ENCODE results near the gene PTPRE.
A peak's percentile ranks its signal among the peaks of the same experiment; 100 is the strongest.

The PTPRE gene

DNA sequence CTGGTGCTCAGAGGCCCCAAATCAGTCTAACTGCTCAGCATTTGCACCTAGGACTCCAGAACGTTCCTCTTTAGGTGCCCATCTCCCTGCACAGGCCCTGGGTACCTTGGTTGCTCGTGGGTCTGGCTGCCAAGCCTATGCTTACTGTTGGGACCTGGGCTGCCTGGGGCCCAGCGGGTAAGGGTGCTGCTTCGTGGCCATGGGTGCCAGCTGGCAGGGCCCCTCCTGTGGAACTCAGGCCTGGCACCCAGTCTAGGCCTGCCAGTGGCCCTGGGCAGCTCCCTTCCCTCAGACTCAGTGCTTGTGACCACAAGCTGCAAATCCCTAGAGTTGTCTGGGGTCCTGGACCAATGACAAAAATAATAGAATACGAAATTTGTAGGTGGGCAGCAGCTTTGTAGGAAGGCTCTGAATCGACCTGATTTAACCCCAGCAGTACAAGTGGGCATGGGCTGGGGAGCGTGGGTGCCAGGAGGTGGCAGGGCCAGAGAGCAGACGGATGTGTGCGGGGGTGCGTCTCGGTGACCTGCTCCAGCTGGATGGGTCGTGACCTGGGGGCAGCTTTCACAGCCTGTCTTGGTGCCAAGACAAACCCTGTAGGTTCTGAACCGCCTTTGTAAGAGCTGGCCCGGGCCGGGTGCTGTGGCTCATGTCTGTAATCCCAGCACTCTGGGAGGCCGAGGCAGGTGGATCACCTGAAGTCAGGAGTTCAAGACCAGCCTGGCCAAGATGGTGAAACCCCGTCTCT, 149.6 kb downstream of the PTPRE start:
- H3K36me3 ChIP-seq: peaks cover 0 to 31% (median 5%) of the 10 kb centered on the region in 3 donors
- no peaks in the 10 kb centered on the region for H3K27me3 ChIP-seq
- intact Hi-C loops (cut with DNase I; ENCODE audit: low total_unique reads): no loop called here
- TF ChIP-seq, protein P1, sequence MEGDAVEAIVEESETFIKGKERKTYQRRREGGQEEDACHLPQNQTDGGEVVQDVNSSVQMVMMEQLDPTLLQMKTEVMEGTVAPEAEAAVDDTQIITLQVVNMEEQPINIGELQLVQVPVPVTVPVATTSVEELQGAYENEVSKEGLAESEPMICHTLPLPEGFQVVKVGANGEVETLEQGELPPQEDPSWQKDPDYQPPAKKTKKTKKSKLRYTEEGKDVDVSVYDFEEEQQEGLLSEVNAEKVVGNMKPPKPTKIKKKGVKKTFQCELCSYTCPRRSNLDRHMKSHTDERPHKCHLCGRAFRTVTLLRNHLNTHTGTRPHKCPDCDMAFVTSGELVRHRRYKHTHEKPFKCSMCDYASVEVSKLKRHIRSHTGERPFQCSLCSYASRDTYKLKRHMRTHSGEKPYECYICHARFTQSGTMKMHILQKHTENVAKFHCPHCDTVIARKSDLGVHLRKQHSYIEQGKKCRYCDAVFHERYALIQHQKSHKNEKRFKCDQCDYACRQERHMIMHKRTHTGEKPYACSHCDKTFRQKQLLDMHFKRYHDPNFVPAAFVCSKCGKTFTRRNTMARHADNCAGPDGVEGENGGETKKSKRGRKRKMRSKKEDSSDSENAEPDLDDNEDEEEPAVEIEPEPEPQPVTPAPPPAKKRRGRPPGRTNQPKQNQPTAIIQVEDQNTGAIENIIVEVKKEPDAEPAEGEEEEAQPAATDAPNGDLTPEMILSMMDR (IDR thresholded peaks at IDR 0.05): no peak
- H3K27ac ChIP-seq: peak overlapping the region; percentile 27 to 53
- H3K4me1 ChIP-seq: peaks cover 0 to 43% (median 31%) of the 10 kb centered on the region in 4 donors
- H3K9me3 ChIP-seq: no peaks in the 10 kb centered on the region
- DNase-seq: peak in 1 of 2 donors; percentile 78
- no peak overlapping the region for H3K4me3 ChIP-seq

DNA sequence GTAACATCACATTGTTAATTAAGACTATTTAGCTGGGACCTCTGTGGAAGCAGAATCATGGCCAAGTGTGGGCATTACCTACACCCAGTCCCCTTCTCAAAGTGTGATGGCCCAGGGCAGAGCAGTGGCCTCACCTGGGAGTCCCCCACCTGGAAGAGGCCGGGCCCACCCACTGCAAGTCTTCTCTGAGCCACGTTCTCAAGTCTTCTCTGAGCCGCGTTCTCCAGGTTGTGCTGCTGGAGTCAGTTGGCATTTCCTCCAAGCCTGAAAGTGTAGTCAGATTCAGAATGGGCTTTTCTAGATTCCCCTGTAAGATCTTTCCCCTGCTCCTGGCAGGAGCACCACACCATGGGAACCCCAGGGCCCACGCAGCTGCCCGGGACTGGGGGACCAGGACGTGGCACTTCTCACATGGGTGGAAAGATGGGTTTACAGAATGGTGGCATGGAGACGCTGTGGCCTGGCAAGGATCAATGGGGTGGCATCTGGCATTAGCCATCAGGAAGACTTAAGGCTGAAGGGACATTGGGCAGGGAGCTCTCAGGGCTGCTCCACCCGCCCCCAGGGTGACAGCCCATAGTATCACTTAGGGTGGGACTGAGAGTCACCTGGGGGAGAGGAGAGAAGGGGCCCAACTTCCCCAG, 151.3 kb downstream of the PTPRE start:
- TF ChIP-seq, protein P1 (IDR thresholded peaks at IDR 0.05): no peak
- H3K27ac ChIP-seq: peak overlapping the region in 1 of 2 donors; percentile 10
- H3K36me3 ChIP-seq: peaks cover 0 to 19% (median 5%) of the 10 kb centered on the region in 3 donors
- intact Hi-C loops (cut with DNase I; ENCODE audit: low total_unique reads): no loop called here
- H3K4me3 ChIP-seq: no peak overlapping the region
- no peaks in the 10 kb centered on the region for H3K27me3 ChIP-seq
- peak in 1 of 2 donors; percentile 51 for DNase-seq
- H3K4me1 ChIP-seq: peaks cover 0 to 60% (median 45%) of the 10 kb centered on the region in 4 donors
- no peaks in the 10 kb centered on the region for H3K9me3 ChIP-seq

DNA sequence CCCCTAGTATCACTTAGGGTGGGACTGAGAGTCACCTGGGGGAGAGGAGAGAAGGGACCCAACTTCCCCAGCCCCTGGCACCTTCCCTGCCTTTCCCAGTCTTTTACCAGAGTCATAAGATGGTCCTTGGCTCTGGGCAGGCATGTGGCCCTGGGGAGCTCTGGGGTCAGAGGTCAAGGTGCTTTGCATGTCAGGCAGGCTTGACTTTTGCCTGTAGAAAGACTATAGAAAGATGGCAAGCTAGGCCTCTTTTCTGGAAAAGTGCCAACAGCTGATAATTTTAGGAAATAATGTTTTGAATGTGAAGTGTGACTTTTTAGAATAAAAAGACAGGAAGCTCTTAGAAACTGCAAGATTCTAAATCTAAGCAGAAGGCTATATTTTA, 151.8 kb downstream of the PTPRE start:
- H3K36me3 ChIP-seq: peaks cover 0 to 19% (median 5%) of the 10 kb centered on the region in 3 donors
- peak overlapping the region in 1 of 2 donors; percentile 10 for H3K27ac ChIP-seq

DNA sequence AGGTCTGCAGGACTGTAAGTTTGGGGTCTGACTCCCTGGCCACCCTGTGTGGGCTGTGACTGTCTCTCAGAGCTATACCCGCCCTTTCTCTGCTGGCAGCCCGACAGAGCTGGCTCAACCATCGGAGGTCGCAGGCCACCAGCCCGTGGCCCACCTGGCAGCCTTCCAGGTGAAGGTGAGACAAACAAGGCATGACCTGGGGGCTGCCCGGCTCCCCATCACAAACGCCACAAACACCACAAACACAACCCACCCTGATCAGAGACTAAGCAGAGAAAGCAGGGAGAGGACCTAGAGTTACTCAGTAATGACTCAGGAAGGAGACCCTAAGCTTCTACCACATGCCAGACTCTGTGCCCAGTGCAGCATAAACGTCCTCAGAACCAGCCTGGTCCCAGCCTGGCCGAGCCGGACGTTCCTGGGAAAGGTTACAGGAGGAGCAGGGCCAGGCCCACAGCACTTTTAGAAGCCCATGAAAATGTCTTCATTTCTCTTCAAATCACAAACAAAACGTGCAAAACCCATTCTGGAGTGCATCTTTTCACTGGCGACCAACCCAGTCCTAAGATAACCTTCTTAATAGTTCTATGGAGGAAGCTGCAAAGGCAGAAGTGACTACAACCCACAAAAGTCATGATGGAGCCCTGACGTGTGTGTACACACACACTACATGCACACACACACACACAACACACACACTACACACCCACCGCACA, 152.5 kb downstream of the PTPRE start:
- TF ChIP-seq, protein P1 (IDR thresholded peaks at IDR 0.05): no peak
- Histone ChIP-seq H3K27me3 (no peaks in the 10 kb centered on the region), H3K4me1 (peaks cover 0 to 72% (median 56%) of the 10 kb centered on the region in 4 donors), H3K9me3 (no peaks in the 10 kb centered on the region), H3K27ac (peak overlapping the region in 1 of 2 donors; percentile 10), H3K36me3 (peaks cover 0 to 18% (median 5%) of the 10 kb centered on the region in 3 donors), H3K4me3 (no peak overlapping the region)
- DNase-seq: peak in 1 of 2 donors; percentile 61
- intact Hi-C loops (cut with DNase I; ENCODE audit: low total_unique reads): no loop called here

More for the DNA sequence above, 151.8 kb downstream of the PTPRE start:
- Histone ChIP-seq H3K27me3 (no peaks in the 10 kb centered on the region), H3K4me1 (peaks cover 0 to 65% (median 50%) of the 10 kb centered on the region in 4 donors), H3K4me3 (no peak overlapping the region), H3K9me3 (no peaks in the 10 kb centered on the region)
- intact Hi-C loops (cut with DNase I; ENCODE audit: low total_unique reads): no loop called here
- TF ChIP-seq, protein P1 (IDR thresholded peaks at IDR 0.05): no peak
- peak in 1 of 2 donors; percentile 58 for DNase-seq

DNA sequence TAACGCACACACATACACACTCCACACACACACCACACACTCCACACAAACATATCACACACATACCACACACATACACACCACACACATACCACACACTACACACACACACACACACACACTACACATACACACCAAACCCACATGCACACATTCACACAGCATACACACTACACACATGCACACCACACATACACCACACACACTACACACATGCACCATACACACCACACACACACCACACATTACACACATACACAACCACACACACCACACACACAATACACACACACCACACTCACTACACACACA, 153.0 kb downstream of the PTPRE start:
- H3K9me3 ChIP-seq: no peaks in the 10 kb centered on the region
- peaks cover 0 to 77% (median 58%) of the 10 kb centered on the region in 4 donors for H3K4me1 ChIP-seq
- no peak overlapping the region for H3K4me3 ChIP-seq
- TF ChIP-seq, protein P1 (IDR thresholded peaks at IDR 0.05): no peak
- intact Hi-C loops (cut with DNase I; ENCODE audit: low total_unique reads): no loop called here
- DNase-seq: no peak
- H3K27ac ChIP-seq: no peak overlapping the region
- no peaks in the 10 kb centered on the region for H3K27me3 ChIP-seq
- H3K36me3 ChIP-seq: peaks cover 0 to 12% (median 4%) of the 10 kb centered on the region in 3 donors

Measured in tibial artery (tissue), 4 donors.